ENCODE measurements around the gene CITED4. TPM values are rescaled to one million over a fixed set of nuclear protein-coding genes. Genes with fewer than 3 reads are reported as not detected.

Gene CITED4
- total and polyA plus RNA-seq, 4 experiments from 2014 or later, result 8.1 to 20.1 (median 10.2) TPM

- Mint-ChIP-seq H3K27me3 (peaks cover 1 to 3% of the 10 kb centered on the region in 2 donors), H3K4me1 (peaks cover 7 to 18% (median 13%) of the 10 kb centered on the region in 4 donors), H3K36me3 (no peaks in the 10 kb centered on the region), H3K4me3 (no peak overlapping the region), H3K27ac (no peak overlapping the region), H3K9me3 (peaks cover 0 to 4% (median under 1%) of the 10 kb centered on the region in 8 donors)
- CTCF ChIA-PET (ENCODE audit: partially characterized antibody), result interaction anchor here (0.5 to 8.2 kb wide), 4 partner anchors 73 to 241 kb away, joined by 4 to 180 read pairs (median 4); no protein-coding TSS in a partner anchor
- no peak overlapping the region for H3K4me3 ChIP-seq (ENCODE audit: low read length in 2 of 2)
- POLR2A ChIA-PET (ENCODE audit: partially characterized antibody), result no interaction called here
- H3K36me3 ChIP-seq (ENCODE audit: insufficient read depth, low read length), result no peaks in the 10 kb centered on the region
- no peak overlapping the region for H3K27ac ChIP-seq (ENCODE audit: low read depth, low read length)
- DNase-seq, result no peak
- H3K27me3 ChIP-seq (ENCODE audit: insufficient read depth, low read length), result no peaks in the 10 kb centered on the region
- intact Hi-C loops (cut with micrococcal nuclease), result no loop called here
- H3K4me1 ChIP-seq (ENCODE audit: insufficient read depth, low read length), result peaks cover 9% of the 10 kb centered on the region
- no peaks in the 10 kb centered on the region for H3K9me3 ChIP-seq (ENCODE audit: control insufficient read depth in 1 of 2, low read length in 2 of 2)
Measured at GRCh38 chr1:40847023-40847745, 15.0 kb downstream of the CITED4 start.

- no peaks in the 10 kb centered on the region for H3K36me3 Mint-ChIP-seq
- peaks cover 0 to 4% (median under 1%) of the 10 kb centered on the region in 8 donors for H3K9me3 Mint-ChIP-seq
- intact Hi-C loops (cut with micrococcal nuclease), result no loop called here
- no peak overlapping the region for H3K27ac ChIP-seq (ENCODE audit: low read depth, low read length)
- peaks cover 13 to 24% (median 19%) of the 10 kb centered on the region in 4 donors for H3K4me1 Mint-ChIP-seq
- peak overlapping the region in 1 of 8 donors; percentile 74 for H3K4me3 Mint-ChIP-seq
- H3K27ac Mint-ChIP-seq, result no peak overlapping the region
- no peaks in the 10 kb centered on the region for H3K36me3 ChIP-seq (ENCODE audit: insufficient read depth, low read length)
- no peaks in the 10 kb centered on the region for H3K27me3 ChIP-seq (ENCODE audit: insufficient read depth, low read length)
- CTCF ChIA-PET (ENCODE audit: partially characterized antibody), result interaction anchor here (1.3 to 8.2 kb wide), 2 partner anchors 72 to 240 kb away, joined by 4 to 180 read pairs; no protein-coding TSS in a partner anchor
- no peaks in the 10 kb centered on the region for H3K9me3 ChIP-seq (ENCODE audit: control insufficient read depth in 1 of 2, low read length in 2 of 2)
- H3K27me3 Mint-ChIP-seq, result peaks cover 1 to 3% of the 10 kb centered on the region in 2 donors
- POLR2A ChIA-PET (ENCODE audit: partially characterized antibody), result no interaction called here
- H3K4me3 ChIP-seq (ENCODE audit: low read length in 2 of 2), result no peak overlapping the region
- DNase-seq, result no peak
- peaks cover 14% of the 10 kb centered on the region for H3K4me1 ChIP-seq (ENCODE audit: insufficient read depth, low read length)
Measured at GRCh38 chr1:40845895-40846294, 16.3 kb downstream of the CITED4 start.

- Histone ChIP-seq H3K9me3 (ENCODE audit: control insufficient read depth in 1 of 2, low read length in 2 of 2) (no peaks in the 10 kb centered on the region), H3K4me3 (ENCODE audit: low read length in 2 of 2) (no peak overlapping the region), H3K27ac (ENCODE audit: low read depth, low read length) (no peak overlapping the region), H3K4me1 (ENCODE audit: insufficient read depth, low read length) (peaks cover 20% of the 10 kb centered on the region), H3K36me3 (ENCODE audit: insufficient read depth, low read length) (no peaks in the 10 kb centered on the region), H3K27me3 (ENCODE audit: insufficient read depth, low read length) (no peaks in the 10 kb centered on the region)
- H3K36me3 Mint-ChIP-seq, result no peaks in the 10 kb centered on the region
- peaks cover 17 to 30% (median 23%) of the 10 kb centered on the region in 4 donors for H3K4me1 Mint-ChIP-seq
- CTCF ChIA-PET (ENCODE audit: partially characterized antibody), result interaction anchor here (1.1 to 8.2 kb wide), 3 partner anchors 8 to 239 kb away, joined by 4 to 180 read pairs (median 5); no protein-coding TSS in a partner anchor
- DNase-seq, result no peak
- H3K27me3 Mint-ChIP-seq, result peaks cover 1 to 3% of the 10 kb centered on the region in 2 donors
- POLR2A ChIA-PET (ENCODE audit: partially characterized antibody), result interaction anchor here (1.1 kb wide), 1 partner anchor 17 kb away, joined by 3 read pairs; the partner anchor contains the start of gene CITED4
- intact Hi-C loops (cut with micrococcal nuclease), result no loop called here
- H3K4me3 Mint-ChIP-seq, result peak overlapping the region in 7 of 8 donors; percentile 22 to 84 (median 69)
- peak overlapping the region in 6 of 7 donors; percentile 25 to 92 (median 57) for H3K27ac Mint-ChIP-seq
- peaks cover 0 to 4% (median under 1%) of the 10 kb centered on the region in 8 donors for H3K9me3 Mint-ChIP-seq
Measured at GRCh38 chr1:40844887-40845878, 17.0 kb downstream of the CITED4 start.

GRCh38 chr1:40844079-40844478 lies 18.1 kb downstream of the CITED4 start:
- Histone ChIP-seq H3K27ac (ENCODE audit: low read depth, low read length) (no peak overlapping the region), H3K36me3 (ENCODE audit: insufficient read depth, low read length) (no peaks in the 10 kb centered on the region), H3K27me3 (ENCODE audit: insufficient read depth, low read length) (no peaks in the 10 kb centered on the region), H3K4me3 (ENCODE audit: low read length in 2 of 2) (no peak overlapping the region), H3K4me1 (ENCODE audit: insufficient read depth, low read length) (peaks cover 20% of the 10 kb centered on the region), H3K9me3 (ENCODE audit: control insufficient read depth in 1 of 2, low read length in 2 of 2) (no peaks in the 10 kb centered on the region)
- no peak for DNase-seq
- peaks cover 12 to 24% (median 18%) of the 10 kb centered on the region in 4 donors for H3K4me1 Mint-ChIP-seq
- peak overlapping the region in 1 of 7 donors; percentile 2 for H3K27ac Mint-ChIP-seq
- CTCF ChIA-PET (ENCODE audit: partially characterized antibody), result interaction anchor here (1.1 to 8.2 kb wide), 2 partner anchors 9 to 70 kb away, joined by 5 to 180 read pairs; no protein-coding TSS in a partner anchor
- H3K27me3 Mint-ChIP-seq, result peaks cover 1 to 3% of the 10 kb centered on the region in 2 donors
- H3K9me3 Mint-ChIP-seq, result peaks cover 0 to 4% (median under 1%) of the 10 kb centered on the region in 8 donors
- no peak overlapping the region for H3K4me3 Mint-ChIP-seq
- POLR2A ChIA-PET (ENCODE audit: partially characterized antibody), result no interaction called here
- intact Hi-C loops (cut with micrococcal nuclease), result no loop called here
- H3K36me3 Mint-ChIP-seq, result no peaks in the 10 kb centered on the region

GRCh38 chr1:40842691-40843090 lies 19.5 kb downstream of the CITED4 start:
- no peak overlapping the region for H3K27ac Mint-ChIP-seq
- H3K27ac ChIP-seq (ENCODE audit: low read depth, low read length), result no peak overlapping the region
- H3K36me3 Mint-ChIP-seq, result no peaks in the 10 kb centered on the region
- intact Hi-C loops (cut with micrococcal nuclease), result no loop called here
- H3K36me3 ChIP-seq (ENCODE audit: insufficient read depth, low read length), result no peaks in the 10 kb centered on the region
- H3K4me3 ChIP-seq (ENCODE audit: low read length in 2 of 2), result no peak overlapping the region
- POLR2A ChIA-PET (ENCODE audit: partially characterized antibody), result no interaction called here
- H3K9me3 Mint-ChIP-seq, result peaks cover 0 to 4% (median under 1%) of the 10 kb centered on the region in 8 donors
- H3K4me1 Mint-ChIP-seq, result peaks cover 12 to 24% (median 18%) of the 10 kb centered on the region in 4 donors
- H3K27me3 Mint-ChIP-seq, result peaks cover 1 to 3% of the 10 kb centered on the region in 2 donors
- peaks cover 20% of the 10 kb centered on the region for H3K4me1 ChIP-seq (ENCODE audit: insufficient read depth, low read length)
- H3K27me3 ChIP-seq (ENCODE audit: insufficient read depth, low read length), result no peaks in the 10 kb centered on the region
- H3K9me3 ChIP-seq (ENCODE audit: control insufficient read depth in 1 of 2, low read length in 2 of 2), result no peaks in the 10 kb centered on the region
- no peak overlapping the region for H3K4me3 Mint-ChIP-seq
- no peak for DNase-seq
- CTCF ChIA-PET (ENCODE audit: partially characterized antibody), result no interaction called here

- no peak overlapping the region for H3K4me3 ChIP-seq (ENCODE audit: low read length in 2 of 2)
- Mint-ChIP-seq H3K36me3 (no peaks in the 10 kb centered on the region), H3K4me3 (no peak overlapping the region), H3K9me3 (peaks cover 0 to 4% (median 2%) of the 10 kb centered on the region in 8 donors), H3K27me3 (peaks cover 1 to 3% of the 10 kb centered on the region in 2 donors), H3K27ac (no peak overlapping the region), H3K4me1 (peaks cover 12 to 24% (median 18%) of the 10 kb centered on the region in 4 donors)
- no peaks in the 10 kb centered on the region for H3K36me3 ChIP-seq (ENCODE audit: insufficient read depth, low read length)
- no peak overlapping the region for H3K27ac ChIP-seq (ENCODE audit: low read depth, low read length)
- CTCF ChIA-PET (ENCODE audit: partially characterized antibody), result interaction anchor here (1.9 kb wide), 1 partner anchor 68 kb away, joined by 6 read pairs; no protein-coding TSS in a partner anchor
- no peak for DNase-seq
- POLR2A ChIA-PET (ENCODE audit: partially characterized antibody), result no interaction called here
- no peaks in the 10 kb centered on the region for H3K27me3 ChIP-seq (ENCODE audit: insufficient read depth, low read length)
- no peaks in the 10 kb centered on the region for H3K9me3 ChIP-seq (ENCODE audit: control insufficient read depth in 1 of 2, low read length in 2 of 2)
- intact Hi-C loops (cut with micrococcal nuclease), result no loop called here
- peaks cover 20% of the 10 kb centered on the region for H3K4me1 ChIP-seq (ENCODE audit: insufficient read depth, low read length)
Measured at GRCh38 chr1:40842207-40842606, 20.0 kb downstream of the CITED4 start.

Measured in CD4-positive, alpha-beta memory T cell (primary cell).